VCaP (cell line): ENCODE data around the gene JADE1.

Source experiments
- H3K27ac ChIP-seq: fragments of 450-650 bp; 2 replicates; pipeline ENCODE4 v1.5.1; 2017
- TF ChIP-seq, protein P1 (sequence below): fragments of 450-650 bp; conservative IDR thresholded peaks from 2 replicates; pipeline ENCODE4 v1.5.1; 2017; ENCODE audit warnings: mild to moderate bottlenecking, moderate library complexity

Gene JADE1

GRCh38 chr4:128859887-128860677, 50.6 kb downstream of the JADE1 start:
- TF ChIP-seq, protein P1, sequence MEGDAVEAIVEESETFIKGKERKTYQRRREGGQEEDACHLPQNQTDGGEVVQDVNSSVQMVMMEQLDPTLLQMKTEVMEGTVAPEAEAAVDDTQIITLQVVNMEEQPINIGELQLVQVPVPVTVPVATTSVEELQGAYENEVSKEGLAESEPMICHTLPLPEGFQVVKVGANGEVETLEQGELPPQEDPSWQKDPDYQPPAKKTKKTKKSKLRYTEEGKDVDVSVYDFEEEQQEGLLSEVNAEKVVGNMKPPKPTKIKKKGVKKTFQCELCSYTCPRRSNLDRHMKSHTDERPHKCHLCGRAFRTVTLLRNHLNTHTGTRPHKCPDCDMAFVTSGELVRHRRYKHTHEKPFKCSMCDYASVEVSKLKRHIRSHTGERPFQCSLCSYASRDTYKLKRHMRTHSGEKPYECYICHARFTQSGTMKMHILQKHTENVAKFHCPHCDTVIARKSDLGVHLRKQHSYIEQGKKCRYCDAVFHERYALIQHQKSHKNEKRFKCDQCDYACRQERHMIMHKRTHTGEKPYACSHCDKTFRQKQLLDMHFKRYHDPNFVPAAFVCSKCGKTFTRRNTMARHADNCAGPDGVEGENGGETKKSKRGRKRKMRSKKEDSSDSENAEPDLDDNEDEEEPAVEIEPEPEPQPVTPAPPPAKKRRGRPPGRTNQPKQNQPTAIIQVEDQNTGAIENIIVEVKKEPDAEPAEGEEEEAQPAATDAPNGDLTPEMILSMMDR: no peak
- no peak overlapping the region for H3K27ac ChIP-seq

GRCh38 chr4:128861856-128862518, 52.5 kb downstream of the JADE1 start:
- TF ChIP-seq, protein P1: no peak
- H3K27ac ChIP-seq: no peak overlapping the region

GRCh38 chr4:128862608-128863311, 53.3 kb downstream of the JADE1 start:
- no peak overlapping the region for H3K27ac ChIP-seq

DNA sequence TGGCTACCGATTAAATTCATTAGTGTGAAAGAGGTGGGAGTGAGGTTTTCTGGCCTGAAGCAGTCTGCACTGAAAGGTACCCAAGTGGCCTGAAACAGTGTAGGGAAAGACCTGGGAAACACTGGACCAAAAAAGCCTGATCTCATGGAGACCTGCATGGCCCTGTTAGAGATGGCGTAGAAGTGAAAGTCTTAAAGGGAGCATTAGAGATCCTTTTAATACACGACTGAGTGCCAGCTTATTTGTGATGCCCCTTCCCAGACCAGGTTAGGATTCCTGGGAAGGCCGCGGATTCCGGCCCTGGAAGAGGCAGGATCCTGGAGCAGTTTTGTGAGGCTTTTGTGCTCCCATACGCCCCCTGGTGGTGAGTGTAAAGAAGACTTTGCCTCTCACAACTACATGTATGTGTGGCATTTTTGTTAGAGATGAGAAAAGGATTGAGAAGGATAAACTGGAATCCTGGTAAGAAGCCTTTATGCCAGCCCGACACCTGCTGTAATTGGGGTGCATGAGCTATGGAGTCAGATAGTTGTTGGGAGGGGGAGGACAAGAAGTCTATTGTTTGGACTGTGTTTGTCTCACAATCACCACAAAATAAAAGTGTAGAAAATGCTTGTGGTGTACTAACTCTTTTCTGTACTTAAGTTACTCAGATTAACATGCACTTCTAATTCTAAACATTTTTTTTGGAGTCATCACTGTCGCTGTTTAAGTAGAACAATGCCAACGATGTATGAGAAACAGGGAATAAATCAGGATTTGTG, 54.0 kb downstream of the JADE1 start:
- TF ChIP-seq, protein P1: peak; percentile 87
- H3K27ac ChIP-seq: no peak overlapping the region

More at GRCh38 chr4:128862608-128863311, 53.3 kb downstream of the JADE1 start:
- TF ChIP-seq, protein P1: no peak

GRCh38 chr4:128865132-128865531, 55.6 kb downstream of the JADE1 start:
- H3K27ac ChIP-seq: no peak overlapping the region
- TF ChIP-seq, protein P1: no peak

- no peak overlapping the region for H3K27ac ChIP-seq
- TF ChIP-seq, protein P1: no peak
These were observed 56.8 kb downstream of the JADE1 start for GRCh38 chr4:128866269-128866668.

- no peak overlapping the region for H3K27ac ChIP-seq
- TF ChIP-seq, protein P1: no peak
These were observed 57.2 kb downstream of the JADE1 start for GRCh38 chr4:128866691-128867090.
